SK-N-SH (cell line): ENCODE results near the gene PDCD1.

ENCODE experiments used
- EP300 ChIP-seq, 2 experiments: IDR thresholded peaks; 2 replicates each; pipeline versions ENCODE4 v1.4.0 to v1.6.1; 2012; ENCODE audit warnings: borderline replicate concordance in 1 of 2, low read depth in 1 of 2, low read length in 1 of 2
- RFX5 ChIP-seq: IDR thresholded peaks from 2 replicates; pipeline ENCODE4 v1.6.1; 2012; ENCODE audit warnings: mild to moderate bottlenecking, improper control_type of control experiment, low read length
- YY1 ChIP-seq: IDR thresholded peaks from 2 replicates; pipeline ENCODE4 v1.4.0; 2012; ENCODE audit warnings: low read depth, mild to moderate bottlenecking
- TF ChIP-seq, protein P1 (sequence below): fragments of 200-600 bp; sonication (generic); IDR thresholded peaks from 2 replicates; pipeline ENCODE4 v1.6.1; 2017; ENCODE audit warnings: antibody characterized with exemption, mild to moderate bottlenecking, moderate library complexity
- TF ChIP-seq, protein P2 (sequence below): IDR thresholded peaks from 2 replicates; pipeline ENCODE4; 2012

DNA sequence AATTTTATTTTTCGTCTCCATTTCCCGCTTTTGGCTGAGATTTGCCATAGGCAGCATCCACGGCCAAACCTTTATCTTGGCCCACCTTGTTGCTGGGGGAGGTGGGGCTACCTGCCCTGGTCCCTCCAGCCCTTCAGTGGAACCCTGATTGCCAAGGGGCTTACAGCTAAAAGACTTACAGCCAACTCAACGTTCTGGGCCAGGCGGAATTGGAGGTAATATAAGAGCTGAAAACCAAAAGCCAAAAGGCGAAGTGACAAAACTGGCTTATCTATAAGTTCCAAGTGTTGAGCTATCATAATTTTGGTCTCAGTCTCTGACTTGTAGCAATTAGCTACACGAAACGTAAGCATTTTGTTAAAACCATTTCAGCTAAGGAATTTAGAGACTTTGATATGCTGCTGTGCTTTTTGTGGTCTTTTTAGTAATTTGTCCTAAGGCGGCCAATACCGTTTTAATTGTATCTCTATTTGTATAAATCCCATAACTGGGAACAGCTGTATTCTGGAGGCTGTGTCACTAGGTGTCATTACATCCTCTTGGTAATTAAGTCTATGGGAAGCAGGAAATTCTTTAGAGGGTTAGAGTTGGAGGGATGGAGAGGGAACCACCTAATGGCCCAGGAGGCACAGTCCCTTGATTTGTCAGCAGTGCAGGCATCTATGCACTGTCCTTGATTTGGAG, 24.0 kb downstream of the PDCD1 start:
- TF ChIP-seq, protein P1, sequence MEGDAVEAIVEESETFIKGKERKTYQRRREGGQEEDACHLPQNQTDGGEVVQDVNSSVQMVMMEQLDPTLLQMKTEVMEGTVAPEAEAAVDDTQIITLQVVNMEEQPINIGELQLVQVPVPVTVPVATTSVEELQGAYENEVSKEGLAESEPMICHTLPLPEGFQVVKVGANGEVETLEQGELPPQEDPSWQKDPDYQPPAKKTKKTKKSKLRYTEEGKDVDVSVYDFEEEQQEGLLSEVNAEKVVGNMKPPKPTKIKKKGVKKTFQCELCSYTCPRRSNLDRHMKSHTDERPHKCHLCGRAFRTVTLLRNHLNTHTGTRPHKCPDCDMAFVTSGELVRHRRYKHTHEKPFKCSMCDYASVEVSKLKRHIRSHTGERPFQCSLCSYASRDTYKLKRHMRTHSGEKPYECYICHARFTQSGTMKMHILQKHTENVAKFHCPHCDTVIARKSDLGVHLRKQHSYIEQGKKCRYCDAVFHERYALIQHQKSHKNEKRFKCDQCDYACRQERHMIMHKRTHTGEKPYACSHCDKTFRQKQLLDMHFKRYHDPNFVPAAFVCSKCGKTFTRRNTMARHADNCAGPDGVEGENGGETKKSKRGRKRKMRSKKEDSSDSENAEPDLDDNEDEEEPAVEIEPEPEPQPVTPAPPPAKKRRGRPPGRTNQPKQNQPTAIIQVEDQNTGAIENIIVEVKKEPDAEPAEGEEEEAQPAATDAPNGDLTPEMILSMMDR, result no peak
- TF ChIP-seq, protein P2, sequence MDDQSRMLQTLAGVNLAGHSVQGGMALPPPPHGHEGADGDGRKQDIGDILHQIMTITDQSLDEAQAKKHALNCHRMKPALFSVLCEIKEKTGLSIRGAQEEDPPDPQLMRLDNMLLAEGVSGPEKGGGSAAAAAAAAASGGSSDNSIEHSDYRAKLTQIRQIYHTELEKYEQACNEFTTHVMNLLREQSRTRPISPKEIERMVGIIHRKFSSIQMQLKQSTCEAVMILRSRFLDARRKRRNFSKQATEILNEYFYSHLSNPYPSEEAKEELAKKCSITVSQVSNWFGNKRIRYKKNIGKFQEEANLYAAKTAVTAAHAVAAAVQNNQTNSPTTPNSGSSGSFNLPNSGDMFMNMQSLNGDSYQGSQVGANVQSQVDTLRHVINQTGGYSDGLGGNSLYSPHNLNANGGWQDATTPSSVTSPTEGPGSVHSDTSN, result no peak
- TF ChIP-seq YY1 (no peak), EP300 (IDR thresholded peaks at IDR 0.05; ENCODE audit: borderline replicate concordance in 1 of 2, low read depth in 1 of 2, low read length in 1 of 2) (no peak), RFX5 (no peak)
